Measurements from ENCODE around the gene CD72. TPM values are rescaled to one million over a fixed set of nuclear protein-coding genes. Genes with fewer than 3 reads are reported as not detected.

CD72 gene
- polyA plus RNA-seq, 2 of the 4 experiments (the other 2 are of a cell fraction): 0.44 to 1.2 TPM

DNA sequence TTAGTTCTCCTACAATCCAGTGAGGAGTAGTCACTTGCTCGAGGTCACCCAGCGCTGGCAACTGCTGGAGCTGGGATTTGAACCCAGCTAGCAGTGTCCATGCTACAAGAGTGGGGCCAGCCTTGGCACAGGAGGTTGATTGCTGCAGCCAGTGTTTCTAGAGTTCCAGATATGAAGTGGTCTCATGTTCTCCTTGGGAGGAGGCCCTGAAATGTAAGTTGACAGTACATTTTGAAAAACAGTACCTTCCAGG is 40.7 kb upstream of the CD72 start:
- ATAC-seq (peak; percentile 12 to 22), DNase-seq (ENCODE audit: low read depth in 1 of 2, low spot score in 1 of 2) (peak in 1 of 2 experiments; percentile 67), FAIRE-seq (no peak)
- WGBS (ENCODE audit: missing lambda C conversion rate): 0% methylated on average over 2 of the region's 2 CpGs
- ChIA-PET CTCF (interaction anchor here (0.7 to 21.5 kb wide), 19 partner anchors 12 to 223 kb away, joined by 3 to 498 read pairs (median 5); partner anchors contain the start of genes CA9, CREB3, MSMP and RUSC2), POLR2A (interaction anchor here (1.8 to 3.1 kb wide), 5 partner anchors 9 to 90 kb away, joined by 5 to 38 read pairs (median 8); partner anchors contain the start of genes CREB3, GBA2, RGP1 and TESK1)
- TF ChIP-seq BHLHE40 (IDR thresholded peaks at IDR 0.05; ENCODE audit: low read depth, low read length) (0 out of 2 replicates have a peak, but pooled peaks have one; percentile 7), TFCP2L1 (CRISPR knock-in tag; IDR thresholded peaks at IDR 0.05) (no peak)
- Histone ChIP-seq H3K9me3 (no peaks in the 10 kb centered on the region), H3K4me1 (peaks cover 28% of the 10 kb centered on the region), H3K4me2 (peak overlapping the region; percentile 79), H3K27ac (peak overlapping the region; percentile 93 to 98), H3K4me3 (peak overlapping the region; percentile 68)

DNA sequence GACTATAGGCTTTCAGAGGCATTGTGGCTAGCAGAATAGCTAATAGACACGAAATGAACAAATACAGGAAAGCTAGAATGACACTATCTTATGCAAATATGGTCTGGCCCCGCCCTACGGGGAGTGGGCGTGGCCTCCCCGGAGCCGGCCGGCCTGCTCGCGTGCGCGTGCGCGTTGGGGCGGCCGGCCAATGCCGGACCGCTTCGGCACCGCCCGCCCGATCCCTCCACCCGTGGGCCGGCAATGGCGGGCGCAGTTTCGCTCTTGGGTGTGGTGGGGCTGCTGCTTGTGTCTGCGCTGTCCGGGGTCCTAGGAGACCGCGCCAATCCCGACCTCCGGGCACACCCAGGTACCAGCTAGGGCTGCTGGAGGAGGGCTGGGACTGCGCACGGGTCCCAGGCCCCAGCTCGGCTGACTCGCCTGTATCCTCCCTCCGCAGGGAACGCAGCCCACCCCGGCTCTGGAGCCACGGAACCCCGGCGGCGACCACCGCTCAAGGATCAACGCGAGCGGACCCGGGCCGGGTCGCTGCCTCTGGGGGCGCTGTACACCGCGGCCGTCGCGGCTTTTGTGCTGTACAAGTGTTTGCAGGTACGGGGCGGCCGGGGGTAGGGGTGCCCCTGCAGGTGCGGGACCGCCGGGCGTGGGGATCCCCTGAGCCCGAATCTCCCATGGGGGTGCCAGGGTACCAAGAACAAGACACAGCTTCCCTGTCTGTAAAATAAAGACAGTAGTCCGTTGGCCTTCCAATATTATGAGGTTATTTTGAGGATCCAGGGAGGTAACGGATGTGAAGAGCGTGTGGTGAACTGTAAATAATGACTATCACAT is 40.1 kb upstream of the CD72 start, which contains the start of gene CCDC107:
Gene CCDC107, plus strand, starts transcription at position 156 of the 831 bp plus-strand sequence. Its CDS starts 88 bp downstream, at position 244.
- ATAC-seq: peak; percentile 74 to 80
- peak; percentile 41 to 63; a peak in 4 of 5 replicates for TF ChIP-seq RAD21 (conservative IDR thresholded peaks at IDR 0.05 in 1 of 2, IDR thresholded peaks at IDR 0.05 in 1 of 2)
- no peak for TF ChIP-seq CBX2 (IDR thresholded peaks at IDR 0.05; ENCODE audit: borderline replicate concordance, low read depth)
- peak; percentile 42; the same call in 2 of the 3 replicates for TF ChIP-seq SMC3 (IDR thresholded peaks at IDR 0.05)
- TF ChIP-seq, protein P1, sequence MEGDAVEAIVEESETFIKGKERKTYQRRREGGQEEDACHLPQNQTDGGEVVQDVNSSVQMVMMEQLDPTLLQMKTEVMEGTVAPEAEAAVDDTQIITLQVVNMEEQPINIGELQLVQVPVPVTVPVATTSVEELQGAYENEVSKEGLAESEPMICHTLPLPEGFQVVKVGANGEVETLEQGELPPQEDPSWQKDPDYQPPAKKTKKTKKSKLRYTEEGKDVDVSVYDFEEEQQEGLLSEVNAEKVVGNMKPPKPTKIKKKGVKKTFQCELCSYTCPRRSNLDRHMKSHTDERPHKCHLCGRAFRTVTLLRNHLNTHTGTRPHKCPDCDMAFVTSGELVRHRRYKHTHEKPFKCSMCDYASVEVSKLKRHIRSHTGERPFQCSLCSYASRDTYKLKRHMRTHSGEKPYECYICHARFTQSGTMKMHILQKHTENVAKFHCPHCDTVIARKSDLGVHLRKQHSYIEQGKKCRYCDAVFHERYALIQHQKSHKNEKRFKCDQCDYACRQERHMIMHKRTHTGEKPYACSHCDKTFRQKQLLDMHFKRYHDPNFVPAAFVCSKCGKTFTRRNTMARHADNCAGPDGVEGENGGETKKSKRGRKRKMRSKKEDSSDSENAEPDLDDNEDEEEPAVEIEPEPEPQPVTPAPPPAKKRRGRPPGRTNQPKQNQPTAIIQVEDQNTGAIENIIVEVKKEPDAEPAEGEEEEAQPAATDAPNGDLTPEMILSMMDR (IDR thresholded peaks at IDR 0.05): peak; percentile 57
- peak in 1 of 2 experiments; percentile 56; a peak in 2 of 5 replicates for TF ChIP-seq JUN (IDR thresholded peaks at IDR 0.05)
- TF ChIP-seq, protein P2, sequence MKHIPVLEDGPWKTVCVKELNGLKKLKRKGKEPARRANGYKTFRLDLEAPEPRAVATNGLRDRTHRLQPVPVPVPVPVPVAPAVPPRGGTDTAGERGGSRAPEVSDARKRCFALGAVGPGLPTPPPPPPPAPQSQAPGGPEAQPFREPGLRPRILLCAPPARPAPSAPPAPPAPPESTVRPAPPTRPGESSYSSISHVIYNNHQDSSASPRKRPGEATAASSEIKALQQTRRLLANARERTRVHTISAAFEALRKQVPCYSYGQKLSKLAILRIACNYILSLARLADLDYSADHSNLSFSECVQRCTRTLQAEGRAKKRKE (CRISPR knock-in tag; IDR thresholded peaks at IDR 0.05; ENCODE audit: low read depth): no peak
- TF ChIP-seq, protein P3, sequence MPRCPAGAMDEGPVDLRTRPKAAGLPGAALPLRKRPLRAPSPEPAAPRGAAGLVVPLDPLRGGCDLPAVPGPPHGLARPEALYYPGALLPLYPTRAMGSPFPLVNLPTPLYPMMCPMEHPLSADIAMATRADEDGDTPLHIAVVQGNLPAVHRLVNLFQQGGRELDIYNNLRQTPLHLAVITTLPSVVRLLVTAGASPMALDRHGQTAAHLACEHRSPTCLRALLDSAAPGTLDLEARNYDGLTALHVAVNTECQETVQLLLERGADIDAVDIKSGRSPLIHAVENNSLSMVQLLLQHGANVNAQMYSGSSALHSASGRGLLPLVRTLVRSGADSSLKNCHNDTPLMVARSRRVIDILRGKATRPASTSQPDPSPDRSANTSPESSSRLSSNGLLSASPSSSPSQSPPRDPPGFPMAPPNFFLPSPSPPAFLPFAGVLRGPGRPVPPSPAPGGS (IDR thresholded peaks at IDR 0.05): peak; percentile 40; the same call in 1 of the 3 replicates
- TF ChIP-seq, protein P4, sequence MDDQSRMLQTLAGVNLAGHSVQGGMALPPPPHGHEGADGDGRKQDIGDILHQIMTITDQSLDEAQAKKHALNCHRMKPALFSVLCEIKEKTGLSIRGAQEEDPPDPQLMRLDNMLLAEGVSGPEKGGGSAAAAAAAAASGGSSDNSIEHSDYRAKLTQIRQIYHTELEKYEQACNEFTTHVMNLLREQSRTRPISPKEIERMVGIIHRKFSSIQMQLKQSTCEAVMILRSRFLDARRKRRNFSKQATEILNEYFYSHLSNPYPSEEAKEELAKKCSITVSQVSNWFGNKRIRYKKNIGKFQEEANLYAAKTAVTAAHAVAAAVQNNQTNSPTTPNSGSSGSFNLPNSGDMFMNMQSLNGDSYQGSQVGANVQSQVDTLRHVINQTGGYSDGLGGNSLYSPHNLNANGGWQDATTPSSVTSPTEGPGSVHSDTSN (IDR thresholded peaks at IDR 0.05): no peak
- peak; percentile 94 for TF ChIP-seq POLR2A (IDR thresholded peaks at IDR 0.05; ENCODE audit: low read length)
- TF ChIP-seq RFX5 (IDR thresholded peaks at IDR 0.05): no peak
- TF ChIP-seq HOXA7 (CRISPR knock-in tag; IDR thresholded peaks at IDR 0.05): peak; percentile 22; the same call in 1 of the 2 replicates
- TF ChIP-seq, protein P5, sequence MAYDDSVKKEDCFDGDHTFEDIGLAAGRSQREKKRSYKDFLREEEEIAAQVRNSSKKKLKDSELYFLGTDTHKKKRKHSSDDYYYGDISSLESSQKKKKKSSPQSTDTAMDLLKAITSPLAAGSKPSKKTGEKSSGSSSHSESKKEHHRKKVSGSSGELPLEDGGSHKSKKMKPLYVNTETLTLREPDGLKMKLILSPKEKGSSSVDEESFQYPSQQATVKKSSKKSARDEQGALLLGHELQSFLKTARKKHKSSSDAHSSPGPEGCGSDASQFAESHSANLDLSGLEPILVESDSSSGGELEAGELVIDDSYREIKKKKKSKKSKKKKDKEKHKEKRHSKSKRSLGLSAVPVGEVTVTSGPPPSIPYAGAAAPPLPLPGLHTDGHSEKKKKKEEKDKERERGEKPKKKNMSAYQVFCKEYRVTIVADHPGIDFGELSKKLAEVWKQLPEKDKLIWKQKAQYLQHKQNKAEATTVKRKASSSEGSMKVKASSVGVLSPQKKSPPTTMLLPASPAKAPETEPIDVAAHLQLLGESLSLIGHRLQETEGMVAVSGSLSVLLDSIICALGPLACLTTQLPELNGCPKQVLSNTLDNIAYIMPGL (CRISPR knock-in tag; IDR thresholded peaks at IDR 0.05; ENCODE audit: borderline replicate concordance): peak; percentile 94
- no peak for TF ChIP-seq ZFP36 (IDR thresholded peaks at IDR 0.05; ENCODE audit: borderline replicate concordance, partially characterized antibody)
- peak; percentile 20; the same call in 1 of the 2 replicates for TF ChIP-seq TFCP2L1 (CRISPR knock-in tag; IDR thresholded peaks at IDR 0.05)
- TF ChIP-seq FOSL2 (IDR thresholded peaks at IDR 0.05): no peak
- TF ChIP-seq FOSL2 (CRISPR knock-in tag; IDR thresholded peaks at IDR 0.05): peak; percentile 4; the same call in 1 of the 2 replicates
- TF ChIP-seq PHF8 (IDR thresholded peaks at IDR 0.05; ENCODE audit: borderline replicate concordance, low read depth): peak; percentile 58; the same call in 1 of the 2 replicates
- no peak for TF ChIP-seq CBX8 (IDR thresholded peaks at IDR 0.05)
- TF ChIP-seq HOXB5 (CRISPR knock-in tag; IDR thresholded peaks at IDR 0.05): peak; percentile 38; the same call in 1 of the 2 replicates
- H3K4me2 ChIP-seq: peak within 1 kb of the TSS; percentile 83
- ChIA-PET CTCF (interaction anchor here (0.6 to 21.5 kb wide), 26 partner anchors 11 to 287 kb away, joined by 3 to 498 read pairs (median 5); partner anchors contain the start of genes CA9, CREB3, MSMP and RUSC2), POLR2A (interaction anchor here (0.5 to 3.1 kb wide), 13 partner anchors 9 to 578 kb away, joined by 3 to 38 read pairs (median 5); partner anchors contain the start of genes CREB3, FANCG, GBA2 and RGP1)
- no peak for FAIRE-seq
- peak; percentile 79 to 86 for DNase-seq (ENCODE audit: low read depth in 1 of 2, low spot score in 1 of 2)
- H3K4me3 ChIP-seq: peak within 1 kb of the TSS; percentile 68
- peaks cover 22% of the 10 kb centered on the region for H3K4me1 ChIP-seq
- H3K9me3 ChIP-seq: no peaks in the 10 kb centered on the region
- WGBS (ENCODE audit: missing lambda C conversion rate): under 1% methylated on average over 28 of the region's 67 CpGs
- peak within 1 kb of the TSS; percentile 93 to 98 for H3K27ac ChIP-seq

Measured in A549 (cell line).